GM18868 (cell line): ENCODE measurements around the gene MRPL34.

Experiments used
- ATAC-seq: cut with Tn5 transposase; IDR thresholded peaks from one replicate; pipeline ENCODE4 v1.9.1; 2021; ENCODE audit warnings: mild to moderate bottlenecking, moderate library complexity; ENCODE audit not compliant: unreplicated experiment

MRPL34 gene

GRCh38 chr19:17327654-17328516 lies 22.2 kb downstream of the MRPL34 start:
- ATAC-seq, result no peak

GRCh38 chr19:17328517-17329365 lies 23.1 kb downstream of the MRPL34 start:
- ATAC-seq, result no peak

DNA sequence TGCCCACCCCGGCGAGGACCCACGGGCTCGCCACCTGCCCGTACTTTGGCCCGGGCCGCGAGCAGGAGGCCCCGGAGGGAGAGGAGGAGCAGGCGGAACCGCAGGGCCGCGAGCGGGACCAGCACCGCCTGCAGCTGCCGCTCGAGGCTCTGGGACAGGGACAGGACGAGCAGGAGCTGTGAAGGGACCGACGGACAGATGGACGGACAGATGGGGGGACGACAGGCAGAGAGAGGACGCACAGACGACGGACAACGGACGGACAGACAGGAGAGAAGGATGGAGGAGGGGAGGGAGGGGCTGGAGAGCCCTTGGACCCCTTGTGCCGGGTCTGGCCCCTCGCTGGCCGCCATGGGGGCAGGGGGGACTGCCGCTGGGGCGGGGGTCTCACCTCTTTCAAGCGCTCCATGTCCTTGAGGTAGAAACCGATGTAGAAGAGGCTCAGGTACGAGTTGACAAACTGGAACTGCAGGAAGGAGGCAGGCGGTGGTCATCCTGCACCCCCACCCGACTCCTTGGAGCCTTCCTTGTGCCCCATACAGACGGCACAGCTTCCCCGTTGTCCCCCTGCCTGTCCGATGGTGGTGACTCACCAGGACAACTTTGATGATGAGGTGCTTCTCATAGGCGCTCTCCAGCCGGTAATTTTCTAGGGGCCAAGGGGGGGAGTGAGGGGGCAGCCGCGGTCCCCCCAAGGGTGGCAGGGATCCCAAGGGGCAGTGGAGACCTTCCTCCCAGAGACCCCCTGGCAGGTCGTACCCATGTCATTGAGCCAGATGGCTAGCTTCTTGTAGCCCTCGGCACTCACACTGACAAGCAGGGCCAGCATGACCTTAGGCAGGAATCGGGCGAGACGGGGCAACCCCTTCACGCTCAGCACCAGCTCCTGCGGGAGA lies 23.9 kb downstream of the MRPL34 start:
- no peak for ATAC-seq

DNA sequence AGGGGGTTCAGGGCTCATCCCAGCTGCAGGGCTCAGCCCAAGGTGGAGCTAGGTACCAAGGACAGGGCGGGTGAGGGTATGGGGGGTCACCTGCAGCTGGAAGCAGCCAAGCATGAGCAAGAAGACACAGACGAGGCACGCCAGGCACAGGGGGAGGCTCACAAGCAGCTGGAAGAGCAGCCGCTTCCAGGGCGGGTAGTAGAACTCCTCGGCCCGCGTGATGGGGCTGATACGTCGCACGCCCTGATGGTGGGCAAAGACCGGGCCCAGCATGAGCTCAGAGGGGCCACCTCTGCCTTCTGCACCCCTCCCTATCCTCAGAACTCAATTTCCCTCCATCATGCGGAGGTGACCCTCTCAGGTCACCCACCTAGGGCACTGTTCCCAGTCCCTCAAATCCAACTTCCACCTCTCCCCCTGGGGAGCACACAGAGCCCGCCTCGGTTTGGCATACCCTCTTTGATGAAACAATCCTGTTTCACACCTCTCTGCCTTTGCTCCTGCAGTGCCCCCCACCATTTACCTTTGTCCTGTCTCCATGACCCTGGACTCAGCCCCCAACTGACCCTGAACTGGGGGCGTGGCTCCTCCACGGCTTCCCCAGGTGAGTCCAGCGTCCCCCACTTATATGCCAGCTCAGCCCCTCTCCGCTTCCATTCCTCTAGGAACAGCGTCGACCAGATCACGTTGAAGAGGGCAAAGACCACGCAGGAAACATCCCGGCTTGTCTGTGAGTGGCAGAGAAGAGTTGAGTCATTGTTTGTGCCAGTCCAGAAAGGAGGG lies 24.8 kb downstream of the MRPL34 start:
- no peak for ATAC-seq

- ATAC-seq, result no peak
Measured at GRCh38 chr19:17331045-17331558, 25.4 kb downstream of the MRPL34 start.

- ATAC-seq, result no peak
Measured at GRCh38 chr19:17332360-17332676, 26.6 kb downstream of the MRPL34 start.

GRCh38 chr19:17332677-17333581 lies 27.3 kb downstream of the MRPL34 start:
- no peak for ATAC-seq

GRCh38 chr19:17333611-17334413 lies 28.1 kb downstream of the MRPL34 start:
- no peak for ATAC-seq

GRCh38 chr19:17334414-17335409 lies 29.0 kb downstream of the MRPL34 start, which contains the start of gene ANO8:
Gene ANO8, minus strand, starts transcription at chr19:17334855. Its CDS starts 185 bp downstream, at chr19:17334670.
- ATAC-seq, result peak; percentile 46

GRCh38 chr19:17335575-17335974 lies 29.9 kb downstream of the MRPL34 start:
- no peak for ATAC-seq

- peak; percentile 75 for ATAC-seq
Measured at GRCh38 chr19:17336872-17337674, 31.4 kb downstream of the MRPL34 start, which contains the start of gene GTPBP3. Gene GTPBP3, plus strand, starts transcription at chr19:17337553. Its CDS starts 59 bp downstream, at chr19:17337612.

DNA sequence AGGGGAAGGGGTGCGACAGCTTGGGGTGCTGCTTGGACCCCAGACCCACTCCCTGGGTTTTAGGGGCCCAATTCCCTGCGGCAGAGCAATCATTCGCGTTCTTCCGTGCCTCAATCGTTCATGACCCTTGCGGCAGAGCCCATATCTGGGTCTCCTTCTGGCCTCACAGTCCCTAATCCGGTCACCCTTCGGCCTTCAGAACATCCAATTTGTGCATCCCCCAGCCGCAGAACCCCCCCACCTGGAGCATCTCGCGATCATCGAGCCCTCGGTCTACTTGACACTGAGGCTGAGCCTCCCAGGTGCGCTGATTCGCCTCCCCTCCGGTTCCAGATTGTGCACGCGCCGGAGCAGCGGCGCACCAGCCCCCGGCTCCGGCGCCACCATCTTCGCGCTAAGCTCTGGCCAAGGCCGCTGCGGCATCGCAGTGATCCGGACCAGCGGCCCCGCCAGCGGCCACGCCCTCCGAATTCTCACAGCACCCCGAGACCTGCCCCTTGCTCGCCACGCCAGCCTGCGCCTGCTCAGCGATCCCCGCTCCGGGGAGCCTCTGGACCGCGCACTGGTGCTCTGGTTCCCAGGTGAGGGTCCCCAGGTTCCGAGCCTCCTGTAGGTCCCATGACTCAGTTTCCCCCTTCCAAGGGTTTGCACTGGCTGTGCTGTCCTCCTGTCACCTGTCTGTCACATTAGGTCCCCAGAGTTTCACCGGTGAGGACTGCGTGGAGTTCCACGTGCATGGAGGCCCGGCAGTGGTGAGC lies 32.2 kb downstream of the MRPL34 start:
- no peak for ATAC-seq

GRCh38 chr19:17338433-17339078 lies 32.9 kb downstream of the MRPL34 start:
- ATAC-seq, result no peak

DNA sequence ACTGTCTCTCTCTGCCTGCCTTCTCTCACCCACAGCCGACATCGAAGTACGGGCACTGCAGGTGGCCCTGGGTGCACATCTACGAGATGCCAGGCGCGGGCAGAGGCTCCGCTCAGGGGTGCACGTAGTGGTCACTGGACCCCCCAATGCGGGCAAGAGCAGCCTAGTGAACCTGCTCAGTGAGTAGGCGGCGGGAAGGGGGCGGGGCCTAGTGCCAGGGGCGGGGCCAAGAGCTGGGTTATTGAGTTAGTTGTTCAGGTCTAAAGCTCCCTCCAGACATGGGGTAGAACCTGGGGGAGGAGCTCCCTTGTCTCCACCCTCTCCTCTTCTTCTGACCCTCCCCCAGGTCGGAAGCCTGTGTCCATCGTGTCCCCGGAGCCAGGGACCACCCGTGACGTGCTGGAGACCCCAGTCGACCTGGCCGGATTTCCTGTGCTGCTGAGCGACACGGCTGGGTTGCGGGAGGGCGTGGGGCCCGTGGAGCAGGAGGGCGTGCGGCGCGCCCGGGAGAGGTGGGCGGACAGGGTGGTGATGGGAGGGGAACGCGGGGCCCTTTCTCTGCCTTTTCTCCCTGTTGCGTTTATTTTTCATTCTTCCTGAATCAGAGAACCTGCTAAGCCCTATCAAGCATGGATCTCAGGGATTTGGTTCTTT lies 33.5 kb downstream of the MRPL34 start:
- no peak for ATAC-seq
